ENCODE measurements around the gene SMYD3. TPM values are rescaled to one million over a fixed set of nuclear protein-coding genes. Genes with fewer than 3 reads are reported as not detected.

SMYD3 gene
- total and polyA plus RNA-seq, 4 donors: 10.5 to 40.1 (median 32.5) TPM

DNA sequence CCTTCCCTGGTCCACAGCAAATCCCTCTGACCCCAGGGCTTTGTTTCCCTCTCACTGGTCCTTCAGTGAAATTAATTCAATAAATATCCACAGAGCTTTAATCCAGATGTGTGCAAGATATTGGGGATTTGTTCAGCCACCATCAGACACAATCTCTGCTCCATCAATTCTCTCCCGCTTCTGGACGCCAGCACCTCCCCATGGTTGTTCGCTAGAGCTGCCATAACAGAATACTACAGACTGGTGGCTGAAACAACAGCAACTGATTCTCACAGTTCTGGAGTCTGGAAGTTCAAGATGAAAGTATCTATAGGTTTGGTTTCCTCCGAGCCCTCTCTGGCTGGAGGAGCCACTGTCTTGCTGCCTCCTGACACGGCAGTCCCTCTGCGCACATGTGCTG, 303.9 kb downstream of the SMYD3 start:
- H3K27me3 ChIP-seq (ENCODE audit: control insufficient read depth in 3 of 3, insufficient read depth in 3 of 3, low read length in 2 of 3): no peaks in the 10 kb centered on the region
- H3K9me3 ChIP-seq (ENCODE audit: control insufficient read depth in 4 of 4, insufficient read depth in 3 of 4, low read length in 3 of 4): no peaks in the 10 kb centered on the region
- H3K4me3 ChIP-seq: no peak overlapping the region
- no peak overlapping the region for H3K27ac ChIP-seq (ENCODE audit: low read depth in 1 of 2, low read length in 1 of 2)
- ATAC-seq (ENCODE audit: insufficient read depth, low FRiP score) (no peak), DNase-seq (no peak)
- WGBS, 2 donors: 98% methylated on average over 6 of the region's 6 CpGs
- no peaks in the 10 kb centered on the region for H3K36me3 ChIP-seq (ENCODE audit: control insufficient read depth in 4 of 4, insufficient read depth in 4 of 4, low read length in 4 of 4)
- peaks cover 0 to 4% (median 0%) of the 10 kb centered on the region in 5 donors for H3K4me1 ChIP-seq (ENCODE audit: control insufficient read depth in 5 of 5, insufficient read depth in 5 of 5, low read length in 5 of 5)
- no peak for TF ChIP-seq CTCF (IDR thresholded peaks at IDR 0.05; ENCODE audit: control extremely low read depth, extremely low read depth)
- no peak overlapping the region for H3K9ac ChIP-seq (ENCODE audit: insufficient read depth in 1 of 2, low read length in 2 of 2)

DNA sequence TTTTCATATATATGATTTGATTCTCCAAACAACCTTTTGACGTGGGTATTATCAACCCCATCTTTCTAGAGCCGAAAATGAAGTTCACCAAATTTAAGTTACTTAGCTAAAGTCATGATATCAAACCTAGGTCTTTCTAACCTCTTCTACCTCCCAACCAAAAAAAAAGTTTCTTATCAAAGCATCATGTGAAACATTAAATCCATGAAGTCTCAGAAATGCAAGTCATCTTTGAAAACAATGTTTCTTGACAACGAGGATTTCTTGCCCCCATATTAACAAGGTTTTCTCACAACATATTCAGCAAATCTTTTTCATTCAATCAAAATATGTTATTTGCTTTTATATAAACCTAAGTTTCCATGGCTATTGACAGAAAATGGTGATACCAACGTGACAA, 306.3 kb downstream of the SMYD3 start:
- Histone ChIP-seq H3K4me1 (ENCODE audit: control insufficient read depth in 5 of 5, insufficient read depth in 5 of 5, low read length in 5 of 5) (peaks cover 0 to 4% (median 0%) of the 10 kb centered on the region in 5 donors), H3K4me3 (no peak overlapping the region), H3K9ac (ENCODE audit: insufficient read depth in 1 of 2, low read length in 2 of 2) (no peak overlapping the region), H3K36me3 (ENCODE audit: control insufficient read depth in 4 of 4, insufficient read depth in 4 of 4, low read length in 4 of 4) (no peaks in the 10 kb centered on the region), H3K27me3 (ENCODE audit: control insufficient read depth in 3 of 3, insufficient read depth in 3 of 3, low read length in 2 of 3) (no peaks in the 10 kb centered on the region), H3K9me3 (ENCODE audit: control insufficient read depth in 4 of 4, insufficient read depth in 3 of 4, low read length in 3 of 4) (no peaks in the 10 kb centered on the region), H3K27ac (ENCODE audit: low read depth in 1 of 2, low read length in 1 of 2) (no peak overlapping the region)
- 95 to 97% methylated on average over 4 of the region's 4 CpGs for whole genome bisulfite sequencing, 2 donors
- TF ChIP-seq CTCF (IDR thresholded peaks at IDR 0.05; ENCODE audit: control extremely low read depth, extremely low read depth): no peak
- ATAC-seq (ENCODE audit: insufficient read depth, low FRiP score) (no peak), DNase-seq (no peak)

- Histone ChIP-seq H3K36me3 (ENCODE audit: control insufficient read depth in 4 of 4, insufficient read depth in 4 of 4, low read length in 4 of 4) (no peaks in the 10 kb centered on the region), H3K27me3 (ENCODE audit: control insufficient read depth in 3 of 3, insufficient read depth in 3 of 3, low read length in 2 of 3) (no peaks in the 10 kb centered on the region), H3K9ac (ENCODE audit: insufficient read depth in 1 of 2, low read length in 2 of 2) (no peak overlapping the region), H3K9me3 (ENCODE audit: control insufficient read depth in 4 of 4, insufficient read depth in 3 of 4, low read length in 3 of 4) (no peaks in the 10 kb centered on the region), H3K4me3 (no peak overlapping the region), H3K27ac (ENCODE audit: low read depth in 1 of 2, low read length in 1 of 2) (no peak overlapping the region), H3K4me1 (ENCODE audit: control insufficient read depth in 5 of 5, insufficient read depth in 5 of 5, low read length in 5 of 5) (peaks cover 0 to 4% (median 0%) of the 10 kb centered on the region in 5 donors)
- WGBS, 2 donors: 92 to 96% methylated on average over 15 of the region's 15 CpGs
- no peak for TF ChIP-seq CTCF (IDR thresholded peaks at IDR 0.05; ENCODE audit: control extremely low read depth, extremely low read depth)
- ATAC-seq (ENCODE audit: insufficient read depth, low FRiP score): no peak
- DNase-seq: no peak
These were observed 306.9 kb downstream of the SMYD3 start for GRCh38 chr1:246200225-246200624.

GRCh38 chr1:246199086-246199645, 307.9 kb downstream of the SMYD3 start:
- peak in 1 of 3 donors; percentile 55 for DNase-seq
- H3K9ac ChIP-seq (ENCODE audit: insufficient read depth in 1 of 2, low read length in 2 of 2): no peak overlapping the region
- ATAC-seq (ENCODE audit: insufficient read depth, low FRiP score): no peak
- H3K4me3 ChIP-seq: no peak overlapping the region
- H3K36me3 ChIP-seq (ENCODE audit: control insufficient read depth in 4 of 4, insufficient read depth in 4 of 4, low read length in 4 of 4): no peaks in the 10 kb centered on the region
- H3K4me1 ChIP-seq (ENCODE audit: control insufficient read depth in 5 of 5, insufficient read depth in 5 of 5, low read length in 5 of 5): peaks cover 0 to 4% (median 0%) of the 10 kb centered on the region in 5 donors
- 70 to 79% methylated on average over 4 of the region's 4 CpGs for WGBS, 2 donors
- H3K27me3 ChIP-seq (ENCODE audit: control insufficient read depth in 3 of 3, insufficient read depth in 3 of 3, low read length in 2 of 3): no peaks in the 10 kb centered on the region
- H3K27ac ChIP-seq (ENCODE audit: low read depth in 1 of 2, low read length in 1 of 2): no peak overlapping the region
- no peak for TF ChIP-seq CTCF (IDR thresholded peaks at IDR 0.05; ENCODE audit: control extremely low read depth, extremely low read depth)
- no peaks in the 10 kb centered on the region for H3K9me3 ChIP-seq (ENCODE audit: control insufficient read depth in 4 of 4, insufficient read depth in 3 of 4, low read length in 3 of 4)
